ENCODE measurements around the gene SUSD4.

Gene SUSD4

DNA sequence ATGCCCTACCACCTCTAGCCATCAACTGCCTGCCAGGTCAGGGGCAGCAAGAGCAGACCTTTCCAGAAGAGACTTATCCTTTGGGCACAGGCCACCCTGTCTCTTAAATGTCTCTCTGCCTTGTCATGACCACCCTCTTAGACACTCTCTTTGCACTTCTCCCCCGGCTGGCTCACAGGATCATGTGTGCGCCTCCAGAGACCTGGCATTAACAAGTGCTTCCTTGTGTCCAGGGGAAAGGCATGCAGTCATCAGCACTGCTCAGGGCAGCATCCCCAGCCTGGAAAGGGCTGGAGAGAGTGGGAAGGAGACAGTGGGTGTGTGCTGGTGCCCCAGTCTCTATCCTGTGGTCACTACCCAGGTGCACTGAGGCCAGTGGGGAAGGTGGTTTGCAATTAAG lies 135.8 kb downstream of the SUSD4 start:
- no peak overlapping the region for H2AFZ ChIP-seq (ENCODE audit: low read length)
- no peak overlapping the region for H4K91ac ChIP-seq (ENCODE audit: low read depth, low read length, poor library complexity)
- H3K14ac ChIP-seq (ENCODE audit: low read length) = no peak overlapping the region
- no peaks in the 10 kb centered on the region for H3K79me1 ChIP-seq (ENCODE audit: low read depth, low read length)
- no peaks in the 10 kb centered on the region for H3K27me3 ChIP-seq (ENCODE audit: control insufficient read depth in 3 of 3, insufficient read depth in 3 of 3, low read depth in 1 of 3, low read length in 3 of 3)
- no peak overlapping the region for H4K8ac ChIP-seq (ENCODE audit: low read depth, low read length)
- H2BK120ac ChIP-seq (ENCODE audit: low read depth, low read length) = no peak overlapping the region
- no peak overlapping the region for H2BK12ac ChIP-seq (ENCODE audit: low read length)
- no peak for DNase-seq (ENCODE audit: low spot score)
- H3K4me3 ChIP-seq (ENCODE audit: low read length in 2 of 2) = no peak overlapping the region
- H3K9me3 ChIP-seq (replicated peaks in 1 of 2; ENCODE audit: control insufficient read depth in 2 of 2, insufficient read depth in 1 of 2, low read depth in 1 of 2, low read length in 2 of 2) = no peaks in the 10 kb centered on the region
- no peak overlapping the region for H3K27ac ChIP-seq (replicated peaks; ENCODE audit: low read length)
- no peak overlapping the region for H2AK5ac ChIP-seq (ENCODE audit: low read depth, low read length)
- H3K36me3 ChIP-seq (replicated peaks in 1 of 2; ENCODE audit: control insufficient read depth in 2 of 2, insufficient read depth in 2 of 2, low read length in 2 of 2) = no peaks in the 10 kb centered on the region
- H3K4ac ChIP-seq (ENCODE audit: low read length) = no peak overlapping the region
- no peak overlapping the region for H2BK15ac ChIP-seq (ENCODE audit: low read length)
- no peak overlapping the region for H3K23ac ChIP-seq (ENCODE audit: low read depth, low read length, poor library complexity)
- peak overlapping the region; percentile 9 for H3K18ac ChIP-seq (ENCODE audit: low read length)
- H3K4me2 ChIP-seq (ENCODE audit: insufficient read depth, low read length, poor library complexity, severe bottlenecking) = no peak overlapping the region
- H3K4me1 ChIP-seq (ENCODE audit: control insufficient read depth in 2 of 2, insufficient read depth in 1 of 2, low read depth in 1 of 2, low read length in 2 of 2) = no peaks in the 10 kb centered on the region
- no peak overlapping the region for H2BK5ac ChIP-seq (ENCODE audit: low read length)
- no CpG with 5 or more reads among the region's 2 CpGs for WGBS, 2 donors (ENCODE audit: extremely low coverage in 2 of 2, insufficient read length in 2 of 2, insufficient replicate concordance in 1 of 2)
- H3K9ac ChIP-seq (ENCODE audit: low read depth, low read length, poor library complexity) = no peak overlapping the region

DNA sequence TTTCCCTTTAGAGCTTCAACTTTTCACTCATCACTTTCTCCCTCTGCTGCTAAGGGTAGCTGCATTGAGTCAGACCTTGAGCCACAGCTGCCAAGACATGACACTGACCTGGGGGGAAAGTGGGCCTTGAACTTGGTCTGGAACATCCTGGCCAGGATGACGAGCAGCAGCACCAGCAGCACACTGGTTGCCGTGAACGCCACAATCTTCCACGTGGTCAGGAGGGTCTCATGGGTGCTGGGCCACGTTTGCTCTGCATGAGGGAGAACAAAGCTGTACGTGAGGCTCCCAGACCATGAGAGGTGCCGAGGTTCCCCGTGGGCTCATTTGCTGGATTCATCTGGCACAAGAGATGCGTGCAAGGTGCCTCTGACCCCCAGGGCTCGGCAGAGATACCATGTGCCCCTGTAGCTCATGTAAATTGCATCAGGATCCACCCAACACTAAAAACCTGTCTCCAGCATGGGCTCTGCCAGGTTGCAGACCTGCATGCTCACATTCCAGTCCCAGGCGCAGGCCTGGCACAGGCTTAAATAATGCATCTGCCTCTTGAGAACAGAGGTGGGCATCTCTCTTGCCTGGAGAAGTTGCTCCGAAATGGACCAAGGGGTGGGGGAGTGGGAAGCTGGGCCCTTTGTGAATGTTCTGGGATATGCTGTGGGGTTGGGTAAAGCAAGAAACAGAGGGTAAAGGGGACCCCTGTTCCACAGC lies 136.3 kb downstream of the SUSD4 start:
- H2BK12ac ChIP-seq (ENCODE audit: low read length) = no peak overlapping the region

DNA sequence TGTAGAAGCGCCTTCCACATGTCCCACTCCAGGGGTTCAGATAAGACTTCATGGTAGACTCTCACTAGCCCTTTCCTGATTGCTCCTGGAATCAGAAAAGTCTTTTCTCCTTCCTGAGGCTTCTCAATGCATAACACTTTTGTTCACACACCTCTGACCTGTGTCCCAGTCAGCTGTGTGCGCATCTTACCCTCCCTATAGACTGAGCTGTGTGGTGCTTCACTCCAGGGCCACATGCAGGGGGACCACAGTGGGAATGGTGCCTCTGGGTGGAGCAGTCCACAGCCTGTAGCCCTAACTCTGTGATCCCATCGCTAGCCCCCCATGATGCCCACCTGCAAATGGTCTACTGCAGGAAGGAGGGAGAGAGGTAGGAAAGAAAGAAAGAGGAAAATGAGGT lies 136.9 kb downstream of the SUSD4 start:
- Histone ChIP-seq H3K4me2 (ENCODE audit: insufficient read depth, low read length, poor library complexity, severe bottlenecking) (no peak overlapping the region), H3K18ac (ENCODE audit: low read length) (no peak overlapping the region), H2AK5ac (ENCODE audit: low read depth, low read length) (no peak overlapping the region), H3K9me3 (replicated peaks in 1 of 2; ENCODE audit: control insufficient read depth in 2 of 2, insufficient read depth in 1 of 2, low read depth in 1 of 2, low read length in 2 of 2) (no peaks in the 10 kb centered on the region), H3K27me3 (ENCODE audit: control insufficient read depth in 3 of 3, insufficient read depth in 3 of 3, low read depth in 1 of 3, low read length in 3 of 3) (peaks cover 0 to 3% (median 0%) of the 10 kb centered on the region in 3 experiments), H2BK5ac (ENCODE audit: low read length) (no peak overlapping the region), H3K4me3 (ENCODE audit: low read length in 2 of 2) (no peak overlapping the region), H4K8ac (ENCODE audit: low read depth, low read length) (no peak overlapping the region), H4K91ac (ENCODE audit: low read depth, low read length, poor library complexity) (no peak overlapping the region), H2BK15ac (ENCODE audit: low read length) (no peak overlapping the region), H3K14ac (ENCODE audit: low read length) (no peak overlapping the region), H3K9ac (ENCODE audit: low read depth, low read length, poor library complexity) (no peak overlapping the region), H2BK120ac (ENCODE audit: low read depth, low read length) (no peak overlapping the region), H3K23ac (ENCODE audit: low read depth, low read length, poor library complexity) (no peak overlapping the region), H3K4ac (ENCODE audit: low read length) (no peak overlapping the region), H3K36me3 (replicated peaks in 1 of 2; ENCODE audit: control insufficient read depth in 2 of 2, insufficient read depth in 2 of 2, low read length in 2 of 2) (no peaks in the 10 kb centered on the region), H3K4me1 (ENCODE audit: control insufficient read depth in 2 of 2, insufficient read depth in 1 of 2, low read depth in 1 of 2, low read length in 2 of 2) (no peaks in the 10 kb centered on the region), H3K27ac (replicated peaks; ENCODE audit: low read length) (no peak overlapping the region), H2AFZ (ENCODE audit: low read length) (no peak overlapping the region), H2BK12ac (ENCODE audit: low read length) (no peak overlapping the region), H3K79me1 (ENCODE audit: low read depth, low read length) (no peaks in the 10 kb centered on the region)
- WGBS, 2 donors (ENCODE audit: extremely low coverage in 2 of 2, insufficient read length in 2 of 2, insufficient replicate concordance in 1 of 2) = no CpG with 5 or more reads among the region's 3 CpGs
- DNase-seq (ENCODE audit: low spot score) = no peak

More for the DNA sequence above, 136.3 kb downstream of the SUSD4 start:
- no peak overlapping the region for H2BK5ac ChIP-seq (ENCODE audit: low read length)
- H3K4me3 ChIP-seq (ENCODE audit: low read length in 2 of 2) = peak overlapping the region in 1 of 2 donors; percentile 35
- no peak for DNase-seq (ENCODE audit: low spot score)
- peak overlapping the region; percentile 16 for H3K23ac ChIP-seq (ENCODE audit: low read depth, low read length, poor library complexity)
- no peak overlapping the region for H3K27ac ChIP-seq (replicated peaks; ENCODE audit: low read length)
- no peak overlapping the region for H4K8ac ChIP-seq (ENCODE audit: low read depth, low read length)
- peak overlapping the region; percentile 35 for H2AK5ac ChIP-seq (ENCODE audit: low read depth, low read length)
- H3K18ac ChIP-seq (ENCODE audit: low read length) = no peak overlapping the region
- no peaks in the 10 kb centered on the region for H3K79me1 ChIP-seq (ENCODE audit: low read depth, low read length)
- no peak overlapping the region for H2BK15ac ChIP-seq (ENCODE audit: low read length)
- no peak overlapping the region for H3K4ac ChIP-seq (ENCODE audit: low read length)
- no peak overlapping the region for H2BK120ac ChIP-seq (ENCODE audit: low read depth, low read length)
- H3K4me1 ChIP-seq (ENCODE audit: control insufficient read depth in 2 of 2, insufficient read depth in 1 of 2, low read depth in 1 of 2, low read length in 2 of 2) = no peaks in the 10 kb centered on the region
- no peaks in the 10 kb centered on the region for H3K27me3 ChIP-seq (ENCODE audit: control insufficient read depth in 3 of 3, insufficient read depth in 3 of 3, low read depth in 1 of 3, low read length in 3 of 3)
- H3K36me3 ChIP-seq (replicated peaks in 1 of 2; ENCODE audit: control insufficient read depth in 2 of 2, insufficient read depth in 2 of 2, low read length in 2 of 2) = no peaks in the 10 kb centered on the region
- no peak overlapping the region for H2AFZ ChIP-seq (ENCODE audit: low read length)
- H4K91ac ChIP-seq (ENCODE audit: low read depth, low read length, poor library complexity) = no peak overlapping the region
- no peak overlapping the region for H3K4me2 ChIP-seq (ENCODE audit: insufficient read depth, low read length, poor library complexity, severe bottlenecking)
- no CpG with 5 or more reads among the region's 12 CpGs for WGBS, 2 donors (ENCODE audit: extremely low coverage in 2 of 2, insufficient read length in 2 of 2, insufficient replicate concordance in 1 of 2)
- H3K9me3 ChIP-seq (replicated peaks in 1 of 2; ENCODE audit: control insufficient read depth in 2 of 2, insufficient read depth in 1 of 2, low read depth in 1 of 2, low read length in 2 of 2) = no peaks in the 10 kb centered on the region
- no peak overlapping the region for H3K14ac ChIP-seq (ENCODE audit: low read length)
- H3K9ac ChIP-seq (ENCODE audit: low read depth, low read length, poor library complexity) = no peak overlapping the region

DNA sequence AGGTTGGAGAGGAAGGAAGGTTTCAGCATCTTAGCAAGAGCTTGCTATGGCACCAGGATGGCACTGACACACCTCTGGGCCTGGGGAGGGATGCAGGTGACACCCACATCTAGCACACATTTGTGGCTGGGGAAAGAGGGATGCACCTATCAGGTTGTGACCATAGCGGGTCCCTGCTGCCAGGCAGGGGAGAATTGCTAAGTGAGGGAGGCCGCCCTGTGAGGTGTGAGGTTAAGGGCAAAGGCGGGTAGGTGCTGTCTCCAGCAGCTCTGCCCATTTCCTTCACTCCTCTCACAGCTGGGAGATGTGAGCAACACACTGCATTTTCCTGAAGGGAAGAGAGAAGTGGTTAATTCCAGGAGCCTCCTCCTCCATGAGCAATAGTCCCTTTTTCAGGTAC lies 137.7 kb downstream of the SUSD4 start:
- no peak for DNase-seq (ENCODE audit: low spot score)
- no peak overlapping the region for H2BK5ac ChIP-seq (ENCODE audit: low read length)
- no peak overlapping the region for H4K91ac ChIP-seq (ENCODE audit: low read depth, low read length, poor library complexity)
- H3K4me3 ChIP-seq (ENCODE audit: low read length in 2 of 2) = no peak overlapping the region
- H3K79me1 ChIP-seq (ENCODE audit: low read depth, low read length) = no peaks in the 10 kb centered on the region
- WGBS, 2 donors (ENCODE audit: extremely low coverage in 2 of 2, insufficient read length in 2 of 2, insufficient replicate concordance in 1 of 2) = no CpG with 5 or more reads among the region's 3 CpGs
- no peak overlapping the region for H3K4me2 ChIP-seq (ENCODE audit: insufficient read depth, low read length, poor library complexity, severe bottlenecking)
- H3K4me1 ChIP-seq (ENCODE audit: control insufficient read depth in 2 of 2, insufficient read depth in 1 of 2, low read depth in 1 of 2, low read length in 2 of 2) = no peaks in the 10 kb centered on the region
- no peak overlapping the region for H2AK5ac ChIP-seq (ENCODE audit: low read depth, low read length)
- peak overlapping the region; percentile 24 for H3K9ac ChIP-seq (ENCODE audit: low read depth, low read length, poor library complexity)
- H2BK15ac ChIP-seq (ENCODE audit: low read length) = no peak overlapping the region
- H3K27ac ChIP-seq (replicated peaks; ENCODE audit: low read length) = no peak overlapping the region
- no peak overlapping the region for H2AFZ ChIP-seq (ENCODE audit: low read length)
- H4K8ac ChIP-seq (ENCODE audit: low read depth, low read length) = no peak overlapping the region
- H3K4ac ChIP-seq (ENCODE audit: low read length) = no peak overlapping the region
- H3K18ac ChIP-seq (ENCODE audit: low read length) = peak overlapping the region; percentile 35
- H3K36me3 ChIP-seq (replicated peaks in 1 of 2; ENCODE audit: control insufficient read depth in 2 of 2, insufficient read depth in 2 of 2, low read length in 2 of 2) = no peaks in the 10 kb centered on the region
- no peak overlapping the region for H2BK120ac ChIP-seq (ENCODE audit: low read depth, low read length)
- H3K14ac ChIP-seq (ENCODE audit: low read length) = no peak overlapping the region
- H2BK12ac ChIP-seq (ENCODE audit: low read length) = no peak overlapping the region
- H3K23ac ChIP-seq (ENCODE audit: low read depth, low read length, poor library complexity) = no peak overlapping the region
- H3K27me3 ChIP-seq (ENCODE audit: control insufficient read depth in 3 of 3, insufficient read depth in 3 of 3, low read depth in 1 of 3, low read length in 3 of 3) = peaks cover 0 to 3% (median 0%) of the 10 kb centered on the region in 3 experiments
- H3K9me3 ChIP-seq (replicated peaks in 1 of 2; ENCODE audit: control insufficient read depth in 2 of 2, insufficient read depth in 1 of 2, low read depth in 1 of 2, low read length in 2 of 2) = no peaks in the 10 kb centered on the region

Data from neuronal stem cell (in vitro differentiated cells).